ENCODE data around the gene LBH. TPM values are rescaled to one million over a fixed set of nuclear protein-coding genes. Genes with fewer than 3 reads are reported as not detected.

The LBH gene
- total and polyA plus RNA-seq, 2 donors (not counting 3 experiments of a cell fraction or from before 2014, with no cell fraction given): 5.3 to 5.5 TPM

DNA sequence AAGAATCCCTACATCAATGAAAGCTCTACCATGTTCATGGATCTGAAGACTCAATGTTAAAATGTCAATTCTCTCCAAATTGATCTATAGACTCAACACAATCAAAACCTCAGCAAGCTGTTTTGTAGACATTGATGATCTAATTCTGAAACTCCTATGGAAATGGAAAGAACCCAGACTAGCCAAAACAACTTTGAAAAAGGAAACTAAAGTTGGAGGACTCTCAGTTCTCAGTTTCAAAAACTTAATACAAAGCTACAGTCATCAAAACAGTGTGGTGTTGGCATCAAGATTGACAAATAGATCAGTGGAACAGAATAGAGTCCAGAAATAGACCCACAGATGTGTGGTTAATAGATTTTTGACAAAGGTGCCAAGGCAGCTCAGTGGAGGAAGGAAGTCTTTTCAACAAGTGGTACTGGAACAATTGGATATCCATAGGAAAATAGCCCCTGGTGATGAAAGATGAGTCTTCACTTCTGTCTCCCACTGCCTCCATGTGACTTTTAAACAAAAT is 30.4 kb downstream of the LBH start:
- H3K79me2 ChIP-seq (ENCODE audit: control insufficient read depth, insufficient read depth, low read length): no peaks in the 10 kb centered on the region
- H3K9ac ChIP-seq (replicated peaks; ENCODE audit: extremely low read depth, insufficient read depth, low read length): no peak overlapping the region
- no TSS peak for BruUV-seq (replicated peaks)
- H2AFZ ChIP-seq (ENCODE audit: low read depth, low read length): no peak overlapping the region
- H3K36me3 ChIP-seq (ENCODE audit: control insufficient read depth in 2 of 2, extremely low read depth in 1 of 2, insufficient read depth in 2 of 2, low read length in 2 of 2): no peaks in the 10 kb centered on the region
- ChIA-PET CTCF (interaction anchor here (1.0 kb wide), 1 partner anchor 400 kb away, joined by 3 read pairs; no protein-coding TSS in a partner anchor), POLR2A (no interaction called here)
- TF ChIP-seq EZH2 (IDR thresholded peaks at IDR 0.05; ENCODE audit: borderline replicate concordance, low read depth, low read length, severe bottlenecking) (no peak), CTCF (IDR thresholded peaks at IDR 0.05; ENCODE audit: extremely low read depth in 1 of 2, insufficient read depth in 1 of 2, low read depth in 1 of 2, low read length in 2 of 2) (no peak), MYC (IDR thresholded peaks at IDR 0.05; ENCODE audit: low read depth, low read length) (no peak), FOS (IDR thresholded peaks at IDR 0.05; ENCODE audit: borderline replicate concordance, insufficient read depth, low read length) (no peak), POLR2AphosphoS5 (IDR thresholded peaks at IDR 0.05; ENCODE audit: insufficient read depth, low read depth, low read length) (no peak)
- dilution Hi-C loops (cut with MboI; ENCODE audit: extremely low pct_ligation_motif_present, low sequenced_read_pairs): no loop called here
- no peaks in the 10 kb centered on the region for H3K9me1 ChIP-seq (replicated peaks; ENCODE audit: control insufficient read depth, extremely low read depth, insufficient read depth, low read length)
- H3K4me2 ChIP-seq (ENCODE audit: insufficient read depth, low read length): no peak overlapping the region
- no peaks in the 10 kb centered on the region for H3K9me3 ChIP-seq (replicated peaks; ENCODE audit: control insufficient read depth, insufficient read depth, low read length)
- FAIRE-seq: no peak
- no peaks in the 10 kb centered on the region for H3K27me3 ChIP-seq (ENCODE audit: control insufficient read depth in 2 of 2, insufficient read depth in 2 of 2, low read length in 2 of 2)
- peaks cover 9% of the 10 kb centered on the region for H3K4me1 ChIP-seq (ENCODE audit: control insufficient read depth, extremely low read depth, insufficient read depth, low read length)
- intact Hi-C loops (cut with micrococcal nuclease): no loop called here
- no peak for DNase-seq (ENCODE audit: low read depth, low spot score)
- no peak overlapping the region for H3K4me3 ChIP-seq (replicated peaks in 1 of 3; ENCODE audit: insufficient read depth in 1 of 3, low read depth in 1 of 3, low read length in 3 of 3)
- no peak overlapping the region for H3K27ac ChIP-seq (ENCODE audit: insufficient read depth, low read depth, low read length)
- H4K20me1 ChIP-seq (replicated peaks; ENCODE audit: control insufficient read depth, extremely low read depth, insufficient read depth, low read length): no peaks in the 10 kb centered on the region

Data from endothelial cell of umbilical vein (primary cell).